DMS53 treated with DMSO at 0.1 percent for 48 hours (cell line): ENCODE results near the gene CBX5.
"Not testable (repeated sequence)": the region's sequence is repeated elsewhere in the genome, so short reads cannot be mapped to it uniquely, and the experiment has no call there.

Experiments
- DNase-seq: peaks from one replicate; lab custom pipeline; 2025; ENCODE audit not compliant: unreplicated experiment; lab: John Stamatoyannopoulos, UW

CBX5 gene

GRCh38 chr12:54228471-54228870, 51.5 kb downstream of the CBX5 start:
- no peak for DNase-seq

GRCh38 chr12:54227927-54228326, 52.0 kb downstream of the CBX5 start:
- DNase-seq: not testable (repeated sequence)

- DNase-seq: no peak
These were observed 52.5 kb downstream of the CBX5 start for GRCh38 chr12:54227376-54227775.

- DNase-seq: no peak
These were observed 54.3 kb downstream of the CBX5 start for GRCh38 chr12:54225666-54226065.

- DNase-seq: no peak
These were observed 57.3 kb downstream of the CBX5 start for GRCh38 chr12:54222609-54223008.

- no peak for DNase-seq
These were observed 58.4 kb downstream of the CBX5 start for GRCh38 chr12:54221402-54221984.

GRCh38 chr12:54220567-54220966, 59.4 kb downstream of the CBX5 start:
- no peak for DNase-seq

- peak; percentile 58 for DNase-seq
These were observed 59.8 kb downstream of the CBX5 start for GRCh38 chr12:54220092-54220557.

GRCh38 chr12:54217774-54218241, 62.1 kb downstream of the CBX5 start:
- DNase-seq: peak; percentile 14

- DNase-seq: peak; percentile 82
These were observed 62.9 kb downstream of the CBX5 start for GRCh38 chr12:54216797-54217661.

GRCh38 chr12:54215989-54216796, 63.7 kb downstream of the CBX5 start:
- peak; percentile 58 for DNase-seq

- DNase-seq: peak; percentile 94
These were observed 65.1 kb downstream of the CBX5 start for GRCh38 chr12:54214553-54215406.

- DNase-seq: no peak
These were observed 66.8 kb downstream of the CBX5 start for GRCh38 chr12:54213079-54213478.

GRCh38 chr12:54211920-54212319, 68.0 kb downstream of the CBX5 start:
- no peak for DNase-seq

- no peak for DNase-seq
These were observed 69.5 kb downstream of the CBX5 start for GRCh38 chr12:54210400-54210790.

- DNase-seq: no peak
These were observed 71.3 kb downstream of the CBX5 start for GRCh38 chr12:54208591-54208990.

GRCh38 chr12:54207539-54208294, 72.2 kb downstream of the CBX5 start:
- peak; percentile 54 for DNase-seq

- DNase-seq: no peak
These were observed 73.1 kb downstream of the CBX5 start for GRCh38 chr12:54206791-54207190.

GRCh38 chr12:54204316-54204715, 75.6 kb downstream of the CBX5 start:
- DNase-seq: no peak
